H1 (cell line): Measurements from ENCODE around the gene TENT5A. TPM values are rescaled to one million over a fixed set of nuclear protein-coding genes. Genes with fewer than 3 reads are reported as not detected.

Experiments
- CTCF ChIA-PET: fragments of 300-600 bp; sonication (Branson Sonifier 250); formaldehyde crosslinking; loops from one replicate; lab custom pipeline; 2021; ENCODE audit not compliant: partially characterized antibody; lab: Charles Lee
- POLR2A ChIA-PET: fragments of 300-600 bp; sonication (Branson Sonifier 250); formaldehyde crosslinking; loops from one replicate; lab custom pipeline; 2021; ENCODE audit warnings: inconsistent platforms; ENCODE audit not compliant: partially characterized antibody; lab: Charles Lee
- DNase-seq, 2 experiments: peaks; one replicate each; pipeline versions ENCODE4 v3.0.0 to v3.0.0-alpha.2; 2010 to 2022; ENCODE audit warnings: low spot score in 2 of 2, low read depth in 1 of 2, mixed read lengths in 1 of 2
- FAIRE-seq: peaks from 2 replicates; lab custom pipeline; 2011; peaks lifted over from hg19 to GRCh38; lab: Jason Lieb, UNC
- H2AFZ ChIP-seq: 2 replicates; pipeline ENCODE4 v1.8.1; 2012; ENCODE audit warnings: low read length, inconsistent platforms
- H2AK5ac ChIP-seq: 2 replicates; pipeline ENCODE4 v1.6.1; 2013; ENCODE audit warnings: low read depth, low read length
- H2BK120ac ChIP-seq: replicated peaks from 2 replicates; pipeline ENCODE3; 2013; ENCODE audit warnings: low read depth, low read length, inconsistent platforms
- H2BK12ac ChIP-seq: 2 replicates; pipeline ENCODE4 v1.6.1; 2013; ENCODE audit warnings: low read depth, low read length
- H2BK15ac ChIP-seq: 2 replicates; pipeline ENCODE4 v1.6.1; 2013; ENCODE audit warnings: low read length
- H2BK20ac ChIP-seq: 2 replicates; pipeline ENCODE4 v1.6.1; 2013; ENCODE audit warnings: low read length
- H2BK5ac ChIP-seq: 2 replicates; pipeline ENCODE4 v1.6.1; 2013; ENCODE audit warnings: low read depth, low read length
- H3K14ac ChIP-seq: 2 replicates; pipeline ENCODE4 v1.6.1; 2013; ENCODE audit warnings: inconsistent platforms; ENCODE audit not compliant: insufficient read length
- H3K18ac ChIP-seq: 2 replicates; pipeline ENCODE4 v1.6.1; 2013; ENCODE audit warnings: low read length; ENCODE audit errors: extremely low read depth
- H3K23ac ChIP-seq: 2 replicates; pipeline ENCODE4 v1.6.1; 2013; ENCODE audit warnings: inconsistent platforms; ENCODE audit not compliant: insufficient read length
- H3K23me2 ChIP-seq: 2 replicates; pipeline ENCODE4 v1.6.1; 2013; ENCODE audit warnings: low read depth, low read length
- H3K27ac ChIP-seq: 2 replicates; pipeline ENCODE4 v1.6.1; 2011; ENCODE audit warnings: low read depth, low read length, inconsistent platforms
- H3K27me3 ChIP-seq, 4 experiments: replicated peaks in 1 of 4; 1 replicate in 1 of 4; 2 replicates in 3 of 4; pipeline versions ENCODE4 v1.6.1 to v1.8.1; 2011 to 2013; ENCODE audit warnings: low read length in 3 of 4, mild to moderate bottlenecking in 3 of 4, inconsistent platforms in 2 of 4, mixed read lengths in 2 of 4, moderate library complexity in 1 of 4; ENCODE audit not compliant: control insufficient read depth in 3 of 4, insufficient read depth in 3 of 4; ENCODE audit errors: extremely low read depth in 1 of 4
- H3K36me3 ChIP-seq, 4 experiments: 2 replicates each; pipeline versions ENCODE4 v1.6.1 to v1.8.1; 2011 to 2013; ENCODE audit warnings: mild to moderate bottlenecking in 4 of 4, low read length in 3 of 4, moderate library complexity in 2 of 4, control low read depth in 1 of 4, inconsistent platforms in 1 of 4; ENCODE audit not compliant: insufficient read depth in 4 of 4, control insufficient read depth in 2 of 4
- H3K4ac ChIP-seq: replicated peaks from 2 replicates; pipeline ENCODE3; 2013; ENCODE audit warnings: low read length, low read depth, mixed read lengths, inconsistent platforms; ENCODE audit not compliant: insufficient read length
- H3K4me1 ChIP-seq, 4 experiments: replicated peaks in 1 of 4; 1 replicate in 1 of 4; 2 replicates in 3 of 4; pipeline versions ENCODE4 v1.6.1 to v1.8.1; 2011 to 2013; ENCODE audit warnings: low read length in 3 of 4, inconsistent platforms in 2 of 4, mixed read lengths in 1 of 4; ENCODE audit not compliant: insufficient read depth in 4 of 4, control insufficient read depth in 3 of 4
- H3K4me2 ChIP-seq, 2 experiments: 2 replicates each; pipeline versions ENCODE4 v1.6.1 to v1.8.1; 2011 to 2013; ENCODE audit warnings: low read depth in 2 of 2, low read length in 2 of 2, control low read depth in 1 of 2, inconsistent platforms in 1 of 2, mild to moderate bottlenecking in 1 of 2; ENCODE audit not compliant: insufficient read depth in 1 of 2
- H3K4me3 ChIP-seq, 4 experiments: fragments of 200-600, 300-600 bp in 1 of 4; sonication (generic), shearing (Covaris generic), sonication (Bioruptor Twin) in 1 of 4; 2 replicates each; pipeline versions ENCODE4 v1.5.1 to v1.8.1; 2011 to 2016; ENCODE audit warnings: low read length in 4 of 4, low read depth in 3 of 4, control low read depth in 2 of 4, inconsistent platforms in 2 of 4, mild to moderate bottlenecking in 2 of 4, mixed read lengths in 1 of 4, moderate library complexity in 1 of 4; ENCODE audit not compliant: insufficient read depth in 2 of 4; ENCODE audit errors: extremely low read depth in 1 of 4
- H3K56ac ChIP-seq: replicated peaks from 2 replicates; pipeline ENCODE3; 2013; ENCODE audit warnings: low read depth, mild to moderate bottlenecking, mixed read lengths, low read length, inconsistent platforms; ENCODE audit not compliant: insufficient read length
- H3K79me1 ChIP-seq: 2 replicates; pipeline ENCODE4 v1.6.1; 2013; ENCODE audit warnings: low read depth, low read length, control low read depth
- H3K79me2 ChIP-seq, 2 experiments: 2 replicates each; pipeline versions ENCODE4 v1.6.1 to v1.8.1; 2012 to 2013; ENCODE audit warnings: low read length in 2 of 2, mild to moderate bottlenecking in 2 of 2, inconsistent platforms in 1 of 2; ENCODE audit not compliant: insufficient read depth in 2 of 2, control insufficient read depth in 1 of 2
- H3K9ac ChIP-seq, 4 experiments: replicated peaks in 1 of 4; 1 replicate in 1 of 4; 2 replicates in 3 of 4; pipeline versions ENCODE4 v1.6.1 to v1.8.1; 2011 to 2013; ENCODE audit warnings: low read depth in 3 of 4, low read length in 3 of 4, control low read depth in 2 of 4, mild to moderate bottlenecking in 2 of 4, moderate library complexity in 2 of 4, inconsistent platforms in 1 of 4; ENCODE audit errors: extremely low read depth in 1 of 4
- H3K9me3 ChIP-seq, 2 experiments: 2 replicates each; pipeline versions ENCODE4 v1.6.1 to v1.8.1; 2012 to 2013; ENCODE audit warnings: mild to moderate bottlenecking in 2 of 2, moderate library complexity in 2 of 2, control low read depth in 1 of 2, inconsistent platforms in 1 of 2, low read depth in 1 of 2, low read length in 1 of 2, mixed read lengths in 1 of 2; ENCODE audit not compliant: insufficient read depth in 2 of 2
- H4K20me1 ChIP-seq, 2 experiments: replicated peaks in 1 of 2; 2 replicates each; pipeline versions ENCODE3 to v1.8.1; 2011 to 2013; ENCODE audit warnings: inconsistent platforms in 2 of 2, low read length in 2 of 2, mild to moderate bottlenecking in 1 of 2; ENCODE audit not compliant: insufficient read depth in 2 of 2, control insufficient read depth in 1 of 2
- H4K5ac ChIP-seq: 2 replicates; pipeline ENCODE4 v1.6.1; 2013; ENCODE audit warnings: low read length, low read depth, mixed read lengths, inconsistent platforms; ENCODE audit not compliant: insufficient read length
- H4K8ac ChIP-seq: 2 replicates; pipeline ENCODE4 v1.8.0; 2013; ENCODE audit warnings: mild to moderate bottlenecking, moderate library complexity, low read length, inconsistent platforms; ENCODE audit not compliant: insufficient read depth; ENCODE audit errors: extremely low read depth
- H4K91ac ChIP-seq: replicated peaks from 2 replicates; pipeline ENCODE3; 2013; ENCODE audit warnings: low read length, mixed read lengths, inconsistent platforms; ENCODE audit not compliant: insufficient read length
- ATF3 ChIP-seq: IDR thresholded peaks from 2 replicates; pipeline ENCODE4 v1.6.1; 2011; ENCODE audit warnings: low read depth, mild to moderate bottlenecking, low read length; ENCODE audit not compliant: insufficient read depth
- CHD1 ChIP-seq: IDR thresholded peaks from 2 replicates; pipeline ENCODE4 v1.6.1; 2012; ENCODE audit warnings: low read depth, low read length, improper control_type of control experiment
- CREB1 ChIP-seq: IDR thresholded peaks from 2 replicates; pipeline ENCODE4 v1.6.1; 2012; ENCODE audit warnings: inconsistent platforms
- HDAC6 ChIP-seq: IDR thresholded peaks from one replicate; pipeline ENCODE4 v1.7.1; 2012; ENCODE audit warnings: low read depth, mild to moderate bottlenecking, inconsistent platforms, low read length, moderate library complexity
- KDM1A ChIP-seq: fragments of 200-600, 300-600 bp; sonication (generic); IDR thresholded peaks from 2 replicates; pipeline ENCODE4 v1.7.1; 2016; ENCODE audit warnings: mild to moderate bottlenecking, low read length, borderline replicate concordance
- RAD21 ChIP-seq, 2 experiments: IDR thresholded peaks in 1 of 2; conservative IDR thresholded peaks in 1 of 2; 2 replicates each; pipeline ENCODE4 v1.6.1; 2011; ENCODE audit warnings: low read depth in 2 of 2, low read length in 2 of 2, improper control_type of control experiment in 1 of 2, inconsistent platforms in 1 of 2, mild to moderate bottlenecking in 1 of 2, moderate library complexity in 1 of 2
- RFX5 ChIP-seq: IDR thresholded peaks from 2 replicates; pipeline ENCODE4 v1.6.1; 2011; ENCODE audit warnings: low read depth, low read length, improper control_type of control experiment, borderline replicate concordance
- SIRT6 ChIP-seq: IDR thresholded peaks from one replicate; pipeline ENCODE4 v1.7.1; 2012; ENCODE audit warnings: low read length, inconsistent platforms
- SP4 ChIP-seq: IDR thresholded peaks from 2 replicates; pipeline ENCODE4 v1.6.1; 2012; ENCODE audit warnings: low read length, inconsistent platforms
- TBP ChIP-seq: IDR thresholded peaks from 2 replicates; pipeline ENCODE4 v1.6.1; 2011; ENCODE audit warnings: low read depth, low read length, improper control_type of control experiment
- TCF12 ChIP-seq: IDR thresholded peaks from 2 replicates; pipeline ENCODE4 v1.6.1; 2011; ENCODE audit warnings: low read depth, mild to moderate bottlenecking, low read length
- YY1 ChIP-seq: IDR thresholded peaks from 2 replicates; pipeline ENCODE4 v1.6.1; 2011; ENCODE audit warnings: low read depth, mild to moderate bottlenecking, low read length
- WGBS, 2 experiments: shearing (Covaris generic) in 1 of 2; methylation state at CpG; one replicate each; pipeline versions ENCODE4 v1.1.6 to v1.1.7; 2013 to 2015; ENCODE audit warnings: low lambda C conversion rate in 2 of 2, mixed read lengths in 2 of 2, inconsistent platforms in 1 of 2, low coverage in 1 of 2, missing lambda C conversion rate in 1 of 2; ENCODE audit not compliant: insufficient replicate concordance in 2 of 2, insufficient coverage in 1 of 2, insufficient read length in 1 of 2; ENCODE audit errors: extremely low coverage in 1 of 2, missing lambda C conversion rate in 1 of 2; 5-methylcytosine and 5-hydroxymethylcytosine counted together
- polyA plus RNA-seq, 7 experiments: library from polyadenylated mRNA; depleted of rRNA in 3 of 7; stranded (reverse) in 5 of 7; unstranded in 2 of 7; fragments of >200 nt in 5 of 7; fragments of 200-250 nt in 2 of 7; gene quantifications; 1 replicate in 5 of 7; 2 replicates in 1 of 7; 4 replicates in 1 of 7; pipeline versions ENCODE4 v1.2.1 to v1.2.3, GENCODE V29; 2011 to 2013; ENCODE audit warnings: missing spikeins in 2 of 7, mixed read lengths in 2 of 7
- total RNA-seq: library from RNA; stranded (reverse); fragmentation: NEBNext Ultra II Directional; extraction: Animal tissue kit (Norgen Biotek cat#: 25700); gene quantifications from 2 replicates; pipeline ENCODE4 v1.2.1, GENCODE V29; 2021
- TF ChIP-seq, protein P1 (sequence below): IDR thresholded peaks from 2 replicates; pipeline ENCODE4 v1.6.1; 2012; ENCODE audit warnings: low read length, inconsistent platforms

TENT5A gene
- total and polyA plus RNA-seq, 2 of the 8 experiments (the other 6 are each of a cell fraction or from before 2014, with no cell fraction given) = 0.91 to 2.9 TPM

GRCh38 chr6:81749707-81750106 is 2.8 kb downstream of the TENT5A start:
- FAIRE-seq = no peak
- H3K23ac ChIP-seq = no peak overlapping the region
- 91% methylated on average over 5 of the region's 5 CpGs; no CpG with 5 or more reads in 1 of the 2 experiments for WGBS, 2 experiments
- H2AFZ ChIP-seq = no peak overlapping the region
- ChIA-PET CTCF (interaction anchor here (1.3 kb wide), 1 partner anchor 15 kb away, joined by 3 read pairs; no protein-coding TSS in a partner anchor), POLR2A (no interaction called here)
- no peak overlapping the region for H4K8ac ChIP-seq
- H2BK120ac ChIP-seq = no peak overlapping the region
- no peak overlapping the region for H2AK5ac ChIP-seq
- no peak overlapping the region for H2BK20ac ChIP-seq
- H3K79me2 ChIP-seq = no peaks in the 10 kb centered on the region
- H3K4me3 ChIP-seq = no peak overlapping the region
- H3K9ac ChIP-seq = no peak overlapping the region
- H2BK15ac ChIP-seq = no peak overlapping the region
- no peaks in the 10 kb centered on the region for H3K79me1 ChIP-seq
- no peak overlapping the region for H2BK5ac ChIP-seq
- no peak overlapping the region for H2BK12ac ChIP-seq
- no peak overlapping the region; a peak in 1 of 4 replicates for H3K4me2 ChIP-seq
- H4K20me1 ChIP-seq = no peaks in the 10 kb centered on the region
- no peak overlapping the region for H3K18ac ChIP-seq
- H3K14ac ChIP-seq = no peak overlapping the region
- no peaks in the 10 kb centered on the region; a peak in 1 of 8 replicates for H3K36me3 ChIP-seq
- H3K27me3 ChIP-seq = peaks cover 0 to 24% (median 10%) of the 10 kb centered on the region in 4 experiments; a peak in 5 of 7 replicates
- H3K4ac ChIP-seq = no peak overlapping the region
- DNase-seq = no peak
- no peak overlapping the region for H4K5ac ChIP-seq
- H3K9me3 ChIP-seq = no peaks in the 10 kb centered on the region
- H4K91ac ChIP-seq = no peak overlapping the region
- H3K27ac ChIP-seq = no peak overlapping the region
- H3K4me1 ChIP-seq = peaks cover 0 to 3% (median 0%) of the 10 kb centered on the region in 4 experiments; a peak in 2 of 7 replicates
- H3K23me2 ChIP-seq = peaks cover 13% of the 10 kb centered on the region
- no peak overlapping the region for H3K56ac ChIP-seq
- TF ChIP-seq TBP = no peak
- no peak for TF ChIP-seq CREB1
- no peak for TF ChIP-seq RAD21 (IDR thresholded peaks at IDR 0.05 in 1 of 2, conservative IDR thresholded peaks at IDR 0.05 in 1 of 2; ENCODE audit: low read depth in 2 of 2, low read length in 2 of 2)
- TF ChIP-seq CHD1 = no peak
- TF ChIP-seq SP4 = no peak
- TF ChIP-seq, protein P1, sequence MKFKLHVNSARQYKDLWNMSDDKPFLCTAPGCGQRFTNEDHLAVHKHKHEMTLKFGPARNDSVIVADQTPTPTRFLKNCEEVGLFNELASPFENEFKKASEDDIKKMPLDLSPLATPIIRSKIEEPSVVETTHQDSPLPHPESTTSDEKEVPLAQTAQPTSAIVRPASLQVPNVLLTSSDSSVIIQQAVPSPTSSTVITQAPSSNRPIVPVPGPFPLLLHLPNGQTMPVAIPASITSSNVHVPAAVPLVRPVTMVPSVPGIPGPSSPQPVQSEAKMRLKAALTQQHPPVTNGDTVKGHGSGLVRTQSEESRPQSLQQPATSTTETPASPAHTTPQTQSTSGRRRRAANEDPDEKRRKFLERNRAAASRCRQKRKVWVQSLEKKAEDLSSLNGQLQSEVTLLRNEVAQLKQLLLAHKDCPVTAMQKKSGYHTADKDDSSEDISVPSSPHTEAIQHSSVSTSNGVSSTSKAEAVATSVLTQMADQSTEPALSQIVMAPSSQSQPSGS = no peak
- TF ChIP-seq TCF12 = no peak
- TF ChIP-seq HDAC6 = no peak
- TF ChIP-seq KDM1A = no peak
- TF ChIP-seq SIRT6 = no peak
- TF ChIP-seq ATF3 = no peak
- TF ChIP-seq RFX5 = no peak
- no peak for TF ChIP-seq YY1
